Uterus (tissue), 4 donors: ENCODE data around the gene DPEP1. TPM values are rescaled to one million over a fixed set of nuclear protein-coding genes. Genes with fewer than 3 reads are reported as not detected.

Experiments
- DNase-seq, 2 donors: peaks; one replicate each; pipeline ENCODE4 v3.0.0-alpha.2; 2019 to 2020
- H3K27ac ChIP-seq, 2 donors: fragments of 200-600 bp; sonication (generic); 1 replicate in 1 of 2; 2 replicates in 1 of 2; pipeline ENCODE4 v1.5.1; 2016 to 2018
- H3K27me3 ChIP-seq, 2 donors: fragments of 200-600 bp; sonication (generic); one replicate each; pipeline ENCODE4 v1.5.1; 2018 to 2019; ENCODE audit warnings: control low read depth in 1 of 2
- H3K36me3 ChIP-seq, 2 donors: fragments of 200-600 bp; sonication (generic); one replicate each; pipeline ENCODE4 v1.5.1; 2019; ENCODE audit warnings: control low read depth in 1 of 2
- H3K4me1 ChIP-seq, 2 donors: fragments of 200-600 bp; sonication (generic); one replicate each; pipeline ENCODE4 v1.5.1; 2018 to 2019; ENCODE audit warnings: control low read depth in 1 of 2
- H3K4me3 ChIP-seq, 2 donors: fragments of 200-600 bp; sonication (generic); 1 replicate in 1 of 2; 2 replicates in 1 of 2; pipeline ENCODE4 v1.5.1; 2018 to 2019; ENCODE audit warnings: mild to moderate bottlenecking in 1 of 2
- H3K9me3 ChIP-seq, 2 donors: fragments of 200-600 bp; sonication (generic); one replicate each; pipeline ENCODE4 v1.5.1; 2019; ENCODE audit warnings: control low read depth in 1 of 2
- POLR2A ChIP-seq, 2 donors: fragments of 450-650 bp; IDR thresholded peaks; one replicate each; pipeline ENCODE4 v1.6.1; 2016; ENCODE audit warnings: antibody characterized with exemption in 2 of 2, mild to moderate bottlenecking in 1 of 2, moderate library complexity in 1 of 2
- intact Hi-C: fragments of 100-400 bp; cut with DNase I; formaldehyde crosslinking; loops from one replicate; pipeline ENCODE4 v1.15.1; 2023; ENCODE audit warnings: low total_unique reads
- total RNA-seq, 4 donors: library from RNA; depleted of rRNA in 3 of 4; stranded (reverse); fragments of >200 nt in 3 of 4; gene quantifications; one replicate each; pipeline versions ENCODE4 v1.1.0 to v1.2.4, GENCODE V29; 2014 to 2023
- TF ChIP-seq, protein P1 (sequence below), 4 experiments: fragments of 200-600 bp in 2 of 4; fragments of 450-650 bp in 2 of 4; sonication (generic) in 2 of 4; IDR thresholded peaks; one replicate each; pipeline ENCODE4 v1.5.1; 2016 to 2019; ENCODE audit warnings: antibody characterized with exemption in 4 of 4, mild to moderate bottlenecking in 2 of 4, moderate library complexity in 1 of 4
- donor health status: DM: yes; HTN: yes; CAD: no.

The DPEP1 gene
- total RNA-seq, 4 donors from 2014 or later = 1.0 to 5.5 TPM; not detected in 2

DNA sequence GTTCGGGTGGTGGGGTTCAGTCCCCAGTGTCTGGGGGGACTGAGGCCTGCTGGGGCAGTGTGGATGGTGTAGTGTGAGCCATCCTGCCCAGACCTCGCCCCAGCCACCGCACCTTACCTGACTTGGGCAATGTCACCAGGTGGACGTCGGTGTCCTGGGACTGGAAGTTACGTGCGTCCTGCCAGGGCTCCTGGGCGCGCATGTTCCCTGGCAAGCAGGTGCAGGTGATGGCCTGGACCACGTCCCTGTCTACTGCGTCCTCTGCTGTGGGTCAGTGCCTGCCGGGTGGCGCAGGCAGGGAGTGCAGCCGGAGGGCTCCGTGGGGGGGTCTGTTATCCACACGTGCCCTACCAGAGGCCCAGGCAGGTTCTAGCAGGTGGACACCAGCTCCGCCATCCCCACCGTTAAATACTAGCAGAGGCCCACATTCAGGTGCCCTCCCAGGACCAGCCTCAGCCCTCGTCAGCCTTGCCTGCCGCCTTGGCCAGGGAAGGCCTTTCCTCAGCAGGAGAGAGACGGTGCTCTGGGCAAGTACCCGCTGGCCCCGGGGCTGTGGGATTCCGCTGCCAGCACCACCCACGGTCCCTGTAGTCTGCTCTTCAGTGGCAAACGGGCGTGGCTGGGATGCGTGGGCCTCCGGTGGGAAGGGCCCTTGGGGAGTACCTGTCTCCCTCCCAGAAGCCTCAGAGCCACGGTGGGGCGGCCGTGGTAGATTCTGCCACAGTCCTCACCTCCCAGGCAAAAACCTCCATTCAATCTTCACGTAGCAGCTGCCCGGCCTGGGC, 8.1 kb upstream of the DPEP1 start:
- Histone ChIP-seq H3K27me3 (no peaks in the 10 kb centered on the region), H3K4me1 (no peaks in the 10 kb centered on the region), H3K9me3 (no peaks in the 10 kb centered on the region), H3K36me3 (no peaks in the 10 kb centered on the region), H3K4me3 (no peak overlapping the region), H3K27ac (no peak overlapping the region)
- intact Hi-C loops = no loop called here
- DNase-seq = no peak
- TF ChIP-seq, protein P1, sequence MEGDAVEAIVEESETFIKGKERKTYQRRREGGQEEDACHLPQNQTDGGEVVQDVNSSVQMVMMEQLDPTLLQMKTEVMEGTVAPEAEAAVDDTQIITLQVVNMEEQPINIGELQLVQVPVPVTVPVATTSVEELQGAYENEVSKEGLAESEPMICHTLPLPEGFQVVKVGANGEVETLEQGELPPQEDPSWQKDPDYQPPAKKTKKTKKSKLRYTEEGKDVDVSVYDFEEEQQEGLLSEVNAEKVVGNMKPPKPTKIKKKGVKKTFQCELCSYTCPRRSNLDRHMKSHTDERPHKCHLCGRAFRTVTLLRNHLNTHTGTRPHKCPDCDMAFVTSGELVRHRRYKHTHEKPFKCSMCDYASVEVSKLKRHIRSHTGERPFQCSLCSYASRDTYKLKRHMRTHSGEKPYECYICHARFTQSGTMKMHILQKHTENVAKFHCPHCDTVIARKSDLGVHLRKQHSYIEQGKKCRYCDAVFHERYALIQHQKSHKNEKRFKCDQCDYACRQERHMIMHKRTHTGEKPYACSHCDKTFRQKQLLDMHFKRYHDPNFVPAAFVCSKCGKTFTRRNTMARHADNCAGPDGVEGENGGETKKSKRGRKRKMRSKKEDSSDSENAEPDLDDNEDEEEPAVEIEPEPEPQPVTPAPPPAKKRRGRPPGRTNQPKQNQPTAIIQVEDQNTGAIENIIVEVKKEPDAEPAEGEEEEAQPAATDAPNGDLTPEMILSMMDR (IDR thresholded peaks at IDR 0.05) = no peak
- no peak for TF ChIP-seq POLR2A (IDR thresholded peaks at IDR 0.05)

DNA sequence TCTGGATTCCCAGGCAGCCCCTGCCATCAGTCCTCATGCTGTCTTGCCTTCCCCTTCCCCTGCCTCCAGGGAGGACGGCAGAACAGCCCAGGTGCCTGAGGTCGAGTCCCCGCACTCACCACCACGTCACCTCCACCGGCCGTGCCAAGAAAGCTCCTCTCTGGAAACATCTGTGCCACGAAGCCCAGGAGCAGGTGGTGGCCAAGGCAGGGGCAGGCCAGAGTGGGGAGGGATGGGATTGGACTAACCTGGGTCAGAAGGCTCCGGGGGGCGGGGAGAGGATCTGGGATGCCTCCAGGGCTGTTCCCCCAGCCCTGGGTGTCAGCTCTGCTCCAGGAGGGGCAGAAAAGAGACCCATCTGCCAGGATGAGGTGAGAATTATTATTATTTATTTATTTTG, 7.4 kb upstream of the DPEP1 start:
- Histone ChIP-seq H3K4me1 (no peaks in the 10 kb centered on the region), H3K9me3 (no peaks in the 10 kb centered on the region), H3K27ac (no peak overlapping the region), H3K4me3 (no peak overlapping the region), H3K36me3 (no peaks in the 10 kb centered on the region), H3K27me3 (no peaks in the 10 kb centered on the region)
- TF ChIP-seq POLR2A (IDR thresholded peaks at IDR 0.05) = no peak
- TF ChIP-seq, protein P1 (IDR thresholded peaks at IDR 0.05) = no peak
- no peak for DNase-seq
- intact Hi-C loops = no loop called here

DNA sequence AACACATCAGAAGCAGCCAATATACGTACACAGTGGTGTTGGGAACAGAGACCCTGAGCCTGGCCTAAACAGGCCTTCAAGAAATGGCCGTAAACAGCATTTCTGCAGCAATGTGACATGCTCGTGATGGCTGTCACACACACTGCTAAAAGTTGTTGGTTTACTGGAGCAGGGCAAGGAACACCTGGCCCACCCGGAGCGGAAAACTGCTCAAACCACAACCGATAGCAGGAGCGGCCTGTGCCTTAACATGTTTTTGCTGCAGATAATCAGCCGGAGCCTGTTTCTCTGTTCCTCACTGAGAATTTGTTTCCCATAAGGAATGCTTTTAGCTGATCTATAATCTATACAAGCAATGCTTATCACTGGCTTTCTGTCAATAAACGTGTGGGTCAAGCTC, 6.0 kb upstream of the DPEP1 start:
- H3K27me3 ChIP-seq = no peaks in the 10 kb centered on the region
- H3K9me3 ChIP-seq = no peaks in the 10 kb centered on the region
- H3K4me3 ChIP-seq = no peak overlapping the region
- intact Hi-C loops = no loop called here
- H3K4me1 ChIP-seq = no peaks in the 10 kb centered on the region
- H3K27ac ChIP-seq = no peak overlapping the region
- no peak for TF ChIP-seq POLR2A (IDR thresholded peaks at IDR 0.05)
- TF ChIP-seq, protein P1 (IDR thresholded peaks at IDR 0.05) = no peak
- no peaks in the 10 kb centered on the region for H3K36me3 ChIP-seq
- DNase-seq = no peak

DNA sequence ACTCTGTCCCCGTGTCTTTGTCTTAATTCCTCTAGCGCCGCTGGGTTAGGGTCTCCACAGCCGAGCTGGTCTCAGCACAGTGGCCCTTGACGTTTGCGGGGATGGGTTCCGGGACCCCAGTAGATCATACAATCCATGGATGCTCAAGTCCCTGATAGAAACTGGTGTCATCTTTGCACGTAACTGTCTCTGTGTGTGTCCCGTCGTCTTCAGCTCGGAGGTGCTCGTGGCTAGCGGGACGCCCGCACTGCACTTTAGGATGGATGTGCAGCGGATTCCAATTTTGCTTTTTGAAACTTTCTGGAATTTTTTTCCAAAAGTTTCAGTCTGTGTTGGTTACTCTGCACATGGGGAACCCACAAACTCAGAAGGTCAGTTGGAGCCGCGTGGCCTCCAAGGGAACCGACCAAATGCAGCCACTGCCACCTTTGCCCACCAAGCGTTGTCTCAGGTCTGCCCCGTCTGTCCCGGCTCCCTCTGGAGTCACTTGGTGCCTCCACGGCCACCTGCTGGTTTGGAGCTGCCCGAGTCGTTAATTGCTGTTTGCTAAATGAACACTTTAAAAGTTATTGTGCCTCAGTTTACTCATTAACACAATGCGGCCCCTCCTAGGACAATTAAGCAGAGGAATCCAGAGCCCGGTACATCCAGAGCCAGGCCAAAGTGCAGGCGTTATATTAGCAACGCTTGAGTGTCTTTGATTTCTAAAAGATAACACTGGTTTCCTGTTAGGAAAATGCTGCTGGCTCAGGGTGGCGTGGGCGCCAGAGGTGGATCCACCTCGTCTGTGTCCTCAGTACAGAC, 5.3 kb upstream of the DPEP1 start:
- H3K4me3 ChIP-seq = no peak overlapping the region
- H3K27ac ChIP-seq = no peak overlapping the region
- DNase-seq = no peak
- TF ChIP-seq, protein P1 (IDR thresholded peaks at IDR 0.05) = no peak
- TF ChIP-seq POLR2A (IDR thresholded peaks at IDR 0.05) = no peak
- no peaks in the 10 kb centered on the region for H3K4me1 ChIP-seq
- intact Hi-C loops = no loop called here
- no peaks in the 10 kb centered on the region for H3K9me3 ChIP-seq
- H3K36me3 ChIP-seq = no peaks in the 10 kb centered on the region
- H3K27me3 ChIP-seq = no peaks in the 10 kb centered on the region

DNA sequence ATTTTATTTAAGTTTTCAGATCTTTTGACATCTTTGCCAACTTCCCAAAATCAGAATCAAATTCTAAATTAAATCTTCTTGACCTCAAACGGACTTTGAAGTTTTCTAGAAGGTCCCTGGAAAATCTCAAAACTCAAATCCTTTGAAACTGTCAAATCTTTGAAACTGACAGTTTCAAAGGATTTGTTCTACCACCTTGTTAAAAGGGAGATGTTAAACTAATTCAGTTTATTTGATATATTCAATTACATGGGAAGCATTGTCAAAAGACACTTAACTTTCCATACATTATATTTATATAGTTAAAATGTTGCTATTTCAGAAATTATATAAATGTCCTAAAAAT, 3.4 kb upstream of the DPEP1 start:
- Histone ChIP-seq H3K27ac (no peak overlapping the region), H3K4me1 (no peaks in the 10 kb centered on the region), H3K4me3 (no peak overlapping the region), H3K36me3 (no peaks in the 10 kb centered on the region), H3K27me3 (no peaks in the 10 kb centered on the region), H3K9me3 (no peaks in the 10 kb centered on the region)
- no peak for DNase-seq
- intact Hi-C loops = no loop called here
- no peak for TF ChIP-seq POLR2A (IDR thresholded peaks at IDR 0.05)
- TF ChIP-seq, protein P1 (IDR thresholded peaks at IDR 0.05) = no peak
